GM21529 (cell line): ENCODE data around the gene USP14.

ENCODE experiments used
- ATAC-seq: cut with Tn5 transposase; IDR thresholded peaks from one replicate; pipeline ENCODE4 v1.9.1; 2021; ENCODE audit not compliant: unreplicated experiment

USP14 gene

GRCh38 chr18:225745-226144, 67.4 kb downstream of the USP14 start:
- no peak for ATAC-seq

DNA sequence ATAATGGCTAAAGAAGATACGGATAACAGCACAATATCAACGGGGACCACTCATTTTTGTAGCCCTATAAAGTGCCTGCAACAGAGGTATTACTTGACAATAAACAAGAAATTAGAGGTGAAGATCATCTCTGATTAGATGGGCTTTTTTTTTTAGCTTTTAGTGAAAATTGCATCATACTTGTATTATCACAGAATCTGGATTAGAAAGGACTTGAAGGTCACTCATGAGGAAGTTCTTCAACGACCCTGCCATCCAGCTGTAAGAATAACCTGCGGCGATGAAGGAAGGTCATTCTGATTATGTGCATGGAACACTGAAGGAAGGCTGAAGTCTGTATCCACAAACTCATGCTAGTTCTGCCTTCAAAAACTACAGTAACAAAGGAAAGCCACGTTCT, 69.0 kb downstream of the USP14 start:
- ATAC-seq = no peak

GRCh38 chr18:227902-228301, 69.5 kb downstream of the USP14 start:
- no peak for ATAC-seq

- no peak for ATAC-seq
These were observed 70.2 kb downstream of the USP14 start for GRCh38 chr18:228586-228985.

GRCh38 chr18:231563-231962, 73.2 kb downstream of the USP14 start:
- no peak for ATAC-seq

GRCh38 chr18:240175-240574, 81.8 kb downstream of the USP14 start:
- no peak for ATAC-seq

DNA sequence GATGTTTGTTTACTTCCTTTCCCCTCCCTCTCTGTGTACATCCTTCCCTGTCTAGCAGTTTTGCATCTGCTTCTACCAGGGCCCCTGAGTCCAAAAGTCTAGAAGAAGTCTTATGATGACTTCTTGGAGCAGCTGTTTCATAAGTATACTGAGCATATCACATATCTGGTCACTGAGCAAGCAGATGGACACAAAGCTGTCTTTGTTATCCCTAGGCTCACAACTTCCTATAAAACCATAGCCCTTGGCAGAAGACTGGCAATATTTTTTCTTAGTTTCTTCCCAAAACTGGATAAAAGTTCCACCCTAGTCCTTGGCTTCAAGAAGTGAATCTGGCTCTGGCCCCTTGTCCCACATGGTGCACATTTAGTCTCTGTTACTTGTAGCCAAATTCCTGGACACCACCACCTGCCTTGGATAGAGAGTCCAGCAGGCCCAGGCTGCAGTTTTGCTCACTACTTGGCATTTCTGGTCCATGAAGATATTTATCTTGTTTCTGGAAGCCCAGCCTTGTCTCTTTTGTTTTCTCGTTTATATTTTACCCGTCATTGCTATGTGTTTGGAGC, 87.0 kb downstream of the USP14 start:
- ATAC-seq = no peak

GRCh38 chr18:248053-248452, 89.7 kb downstream of the USP14 start:
- ATAC-seq = no peak

DNA sequence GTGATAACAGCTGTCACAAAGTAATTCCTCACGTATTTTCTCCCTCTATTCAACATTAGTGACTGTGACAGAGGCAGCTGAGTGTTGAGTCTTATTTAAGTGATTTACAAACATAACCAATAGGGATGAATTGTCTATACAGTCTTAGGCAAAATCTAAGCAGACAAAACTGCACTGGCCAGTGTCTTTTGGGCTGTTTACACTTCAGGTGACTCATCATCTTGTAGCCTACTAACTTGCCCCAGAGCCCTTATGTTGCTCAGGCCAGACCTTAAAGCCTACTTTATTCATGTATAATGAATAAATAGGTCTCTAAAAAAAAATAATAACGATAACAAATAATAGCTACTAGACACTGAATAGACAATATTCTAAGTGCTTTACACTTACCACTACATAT, 92.3 kb downstream of the USP14 start:
- no peak for ATAC-seq

- ATAC-seq = no peak
These were observed 93.2 kb downstream of the USP14 start for GRCh38 chr18:251572-251971.

- no peak for ATAC-seq
These were observed 94.8 kb downstream of the USP14 start for GRCh38 chr18:253121-253520.

DNA sequence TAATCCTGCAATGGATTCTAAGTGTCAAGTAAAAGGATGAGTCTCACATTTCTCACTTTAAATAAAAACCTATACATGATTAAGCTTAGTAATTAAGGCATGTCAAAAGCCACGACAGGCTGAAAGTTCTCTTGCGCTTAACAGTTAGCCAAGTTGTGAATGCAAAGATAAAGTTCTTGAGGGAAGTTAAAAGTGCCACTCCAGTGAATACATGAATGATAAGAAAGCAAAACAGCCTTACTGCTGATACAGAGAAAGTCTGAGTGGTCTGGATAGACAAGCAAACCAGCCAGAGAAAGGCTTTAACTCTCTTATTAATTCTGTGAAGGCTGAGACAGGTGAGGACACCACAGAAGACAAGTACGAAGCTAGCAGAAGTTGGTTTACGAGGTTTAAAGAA, 96.8 kb downstream of the USP14 start:
- no peak for ATAC-seq

DNA sequence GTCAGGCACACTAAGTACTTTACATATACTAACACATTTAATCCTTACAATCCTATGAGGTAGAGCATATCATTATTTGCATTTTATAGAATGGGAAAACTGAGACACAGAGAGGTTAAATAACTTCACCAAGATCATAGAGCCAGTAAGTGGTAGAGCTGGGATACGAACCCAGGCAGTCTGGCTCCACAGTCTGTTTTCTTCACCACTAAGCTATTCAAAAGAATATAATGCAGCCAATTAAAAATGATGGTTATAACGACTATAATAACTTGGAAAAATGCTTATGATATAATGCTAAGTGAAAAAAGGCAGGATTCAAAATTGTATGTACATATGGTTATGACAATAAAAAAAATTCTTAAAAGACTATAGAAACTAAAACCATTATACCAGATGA, 102.2 kb downstream of the USP14 start:
- no peak for ATAC-seq

GRCh38 chr18:261398-262073, 103.2 kb downstream of the USP14 start:
- no peak for ATAC-seq
